Ovary (tissue), 3 donors: ENCODE measurements around the gene GRIK4.

Source experiments
- POLR2A ChIP-seq: fragments of 450-650 bp; IDR thresholded peaks from one replicate; pipeline ENCODE4 v1.6.1; 2017; ENCODE audit warnings: antibody characterized with exemption, mild to moderate bottlenecking, moderate library complexity
- TF ChIP-seq, protein P1 (sequence below), 3 donors: fragments of 450-650 bp in 2 of 3; fragments of 200-600 bp in 1 of 3; IDR thresholded peaks; one replicate each; pipeline versions ENCODE4 v1.5.1 to v1.8.0; 2016 to 2022; ENCODE audit warnings: antibody characterized with exemption in 3 of 3, mild to moderate bottlenecking in 1 of 3
- donor health status: DM: no; HTN: no; CAD: no.

DNA sequence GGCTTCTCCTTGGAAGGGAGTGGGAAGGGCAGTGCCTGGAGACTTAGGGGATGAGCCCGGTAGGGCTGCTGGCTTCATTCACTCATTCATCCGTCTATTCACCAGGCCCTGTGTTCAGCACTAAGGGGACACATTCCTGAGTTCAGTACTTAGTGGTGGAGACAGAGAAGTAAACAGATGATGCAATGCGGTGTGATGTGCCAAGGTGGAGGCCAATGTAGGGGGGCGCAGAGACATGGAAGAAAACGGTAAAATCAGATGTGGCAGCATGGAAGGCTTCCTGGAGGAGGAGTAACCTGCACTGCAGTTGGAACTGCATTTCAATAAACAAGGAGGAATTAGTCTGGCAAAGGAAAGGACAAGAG, 21.3 kb downstream of the GRIK4 start:
- TF ChIP-seq POLR2A = no peak
- TF ChIP-seq, protein P1, sequence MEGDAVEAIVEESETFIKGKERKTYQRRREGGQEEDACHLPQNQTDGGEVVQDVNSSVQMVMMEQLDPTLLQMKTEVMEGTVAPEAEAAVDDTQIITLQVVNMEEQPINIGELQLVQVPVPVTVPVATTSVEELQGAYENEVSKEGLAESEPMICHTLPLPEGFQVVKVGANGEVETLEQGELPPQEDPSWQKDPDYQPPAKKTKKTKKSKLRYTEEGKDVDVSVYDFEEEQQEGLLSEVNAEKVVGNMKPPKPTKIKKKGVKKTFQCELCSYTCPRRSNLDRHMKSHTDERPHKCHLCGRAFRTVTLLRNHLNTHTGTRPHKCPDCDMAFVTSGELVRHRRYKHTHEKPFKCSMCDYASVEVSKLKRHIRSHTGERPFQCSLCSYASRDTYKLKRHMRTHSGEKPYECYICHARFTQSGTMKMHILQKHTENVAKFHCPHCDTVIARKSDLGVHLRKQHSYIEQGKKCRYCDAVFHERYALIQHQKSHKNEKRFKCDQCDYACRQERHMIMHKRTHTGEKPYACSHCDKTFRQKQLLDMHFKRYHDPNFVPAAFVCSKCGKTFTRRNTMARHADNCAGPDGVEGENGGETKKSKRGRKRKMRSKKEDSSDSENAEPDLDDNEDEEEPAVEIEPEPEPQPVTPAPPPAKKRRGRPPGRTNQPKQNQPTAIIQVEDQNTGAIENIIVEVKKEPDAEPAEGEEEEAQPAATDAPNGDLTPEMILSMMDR (IDR thresholded peaks at IDR 0.05) = no peak
